HEK293 (cell line): ENCODE results near the gene SLC15A4.

ENCODE experiments used
- CTCF ChIA-PET: fragments of 350-600 bp; formaldehyde crosslinking; extraction: SDS; loops from one replicate; lab custom pipeline; 2021; ENCODE audit warnings: antibody characterized with exemption; lab: Yijun Ruan, JAX
- POLR2A ChIA-PET: fragments of 300-600 bp; formaldehyde crosslinking; extraction: SDS; loops from one replicate; lab custom pipeline; 2020; ENCODE audit warnings: antibody characterized with exemption, inconsistent platforms; lab: Yijun Ruan, JAX
- H3K27ac ChIP-seq: fragments of 200-500 bp; sonication (Bioruptor generic); 2 replicates; pipeline ENCODE4 v1.5.1; 2014; ENCODE audit warnings: low read depth, low read length, control low read depth, inconsistent platforms; ENCODE audit errors: extremely low read depth
- H3K36me3 ChIP-seq, 2 experiments: fragments of 200-500 bp in 1 of 2; sonication (Bioruptor generic) in 1 of 2; 1 replicate in 1 of 2; 2 replicates in 1 of 2; pipeline ENCODE4 v1.5.1; 2014 to 2017; ENCODE audit warnings: inconsistent platforms in 2 of 2, low read length in 2 of 2; ENCODE audit not compliant: control insufficient read depth in 2 of 2, insufficient read depth in 1 of 2
- H3K4me1 ChIP-seq: fragments of 200-500 bp; sonication (Bioruptor generic); 2 replicates; pipeline ENCODE4 v1.5.1; 2014; ENCODE audit warnings: mild to moderate bottlenecking, low read length, inconsistent platforms; ENCODE audit not compliant: control insufficient read depth, insufficient read depth
- H3K4me3 ChIP-seq: 2 replicates; pipeline ENCODE4 v1.5.1; 2011; ENCODE audit warnings: low read depth, mild to moderate bottlenecking, control low read depth, low read length, moderate library complexity
- H3K9me3 ChIP-seq: fragments of 200-500 bp; sonication (Bioruptor generic); 2 replicates; pipeline ENCODE4 v1.5.1; 2014; ENCODE audit warnings: low read depth, low read length, inconsistent platforms; ENCODE audit not compliant: control insufficient read depth, insufficient read depth
- ATF2 ChIP-seq: fragments of 450-650 bp; formaldehyde crosslinking; IDR thresholded peaks from 2 replicates; pipeline ENCODE4 v1.5.1; 2016; ENCODE audit warnings: missing biosample characterization, missing genetic modification characterization, low read depth
- FEZF1 ChIP-seq: fragments of 450-650 bp; formaldehyde crosslinking; IDR thresholded peaks from 2 replicates; pipeline ENCODE4 v1.5.1; 2016; ENCODE audit warnings: missing biosample characterization, missing genetic modification characterization
- GLIS1 ChIP-seq: fragments of 450-650 bp; formaldehyde crosslinking; IDR thresholded peaks from 2 replicates; pipeline ENCODE4 v1.5.1; 2016; ENCODE audit warnings: missing biosample characterization, missing genetic modification characterization
- HOXD13 ChIP-seq: sonication (generic); formaldehyde crosslinking; IDR thresholded peaks from 2 replicates; pipeline ENCODE4 v1.8.0; 2022; ENCODE audit warnings: missing genetic modification reagents, borderline replicate concordance
- IKZF3 ChIP-seq: fragments of 450-650 bp; IDR thresholded peaks from 2 replicates; pipeline ENCODE4 v1.5.0; 2018; ENCODE audit warnings: missing biosample characterization, mild to moderate bottlenecking, missing genetic modification characterization, moderate library complexity
- KLF7 ChIP-seq: fragments of 450-650 bp; formaldehyde crosslinking; IDR thresholded peaks from 2 replicates; pipeline ENCODE4 v1.5.1; 2016; ENCODE audit warnings: missing biosample characterization, missing genetic modification characterization, borderline replicate concordance
- KLF8 ChIP-seq: fragments of 450-650 bp; formaldehyde crosslinking; IDR thresholded peaks from 2 replicates; pipeline ENCODE4 v1.5.1; 2016; ENCODE audit warnings: missing biosample characterization, missing genetic modification characterization
- OVOL3 ChIP-seq: fragments of 450-650 bp; formaldehyde crosslinking; IDR thresholded peaks from 2 replicates; pipeline ENCODE4 v1.5.1; 2016; ENCODE audit warnings: missing biosample characterization, missing genetic modification characterization
- PRDM1 ChIP-seq: fragments of 450-650 bp; formaldehyde crosslinking; IDR thresholded peaks from 2 replicates; pipeline ENCODE4; 2016; ENCODE audit warnings: missing biosample characterization, missing genetic modification characterization
- PRDM6 ChIP-seq: fragments of 450-650 bp; formaldehyde crosslinking; IDR thresholded peaks from 2 replicates; pipeline ENCODE4 v1.5.1; 2017; ENCODE audit warnings: missing biosample characterization, missing genetic modification characterization
- ZBTB10 ChIP-seq: fragments of 450-650 bp; formaldehyde crosslinking; IDR thresholded peaks from 2 replicates; pipeline ENCODE4 v1.5.1; 2016; ENCODE audit warnings: missing biosample characterization, missing genetic modification characterization
- ZBTB17 ChIP-seq: fragments of 450-650 bp; formaldehyde crosslinking; IDR thresholded peaks from 2 replicates; pipeline ENCODE4 v1.5.1; 2016; ENCODE audit warnings: missing biosample characterization, missing genetic modification characterization
- ZEB2 ChIP-seq: fragments of 450-650 bp; formaldehyde crosslinking; IDR thresholded peaks from 2 replicates; pipeline ENCODE4 v1.5.1; 2016; ENCODE audit warnings: missing biosample characterization, missing genetic modification characterization
- ZFP3 ChIP-seq: fragments of 450-650 bp; formaldehyde crosslinking; IDR thresholded peaks from 2 replicates; pipeline ENCODE4 v1.5.1; 2016; ENCODE audit warnings: low read depth, missing biosample characterization, missing genetic modification characterization
- ZNF132 ChIP-seq: fragments of 450-650 bp; formaldehyde crosslinking; IDR thresholded peaks from 2 replicates; pipeline ENCODE4 v1.5.1; 2017; ENCODE audit warnings: missing biosample characterization, missing genetic modification characterization, borderline replicate concordance
- ZNF169 ChIP-seq: fragments of 450-650 bp; formaldehyde crosslinking; IDR thresholded peaks from 2 replicates; pipeline ENCODE4 v1.5.1; 2016; ENCODE audit warnings: missing biosample characterization, missing genetic modification characterization
- ZNF19 ChIP-seq: fragments of 450-650 bp; formaldehyde crosslinking; IDR thresholded peaks from 2 replicates; pipeline ENCODE4; 2016; ENCODE audit warnings: missing biosample characterization, missing genetic modification characterization, low read depth
- ZNF350 ChIP-seq: fragments of 450-650 bp; formaldehyde crosslinking; IDR thresholded peaks from 2 replicates; pipeline ENCODE4 v1.5.0; 2017; ENCODE audit warnings: missing biosample characterization, mild to moderate bottlenecking, missing genetic modification characterization
- ZNF404 ChIP-seq: fragments of 450-650 bp; formaldehyde crosslinking; IDR thresholded peaks from 2 replicates; pipeline ENCODE4 v1.5.1; 2017; ENCODE audit warnings: missing biosample characterization, missing genetic modification characterization
- ZNF416 ChIP-seq: fragments of 450-650 bp; formaldehyde crosslinking; IDR thresholded peaks from 2 replicates; pipeline ENCODE4 v1.5.1; 2016; ENCODE audit warnings: missing biosample characterization, missing genetic modification characterization
- ZNF423 ChIP-seq: fragments of 450-650 bp; formaldehyde crosslinking; IDR thresholded peaks from 2 replicates; pipeline ENCODE4 v1.5.1; 2016; ENCODE audit warnings: missing biosample characterization, missing genetic modification characterization
- ZNF433 ChIP-seq: fragments of 450-650 bp; formaldehyde crosslinking; IDR thresholded peaks from 2 replicates; pipeline ENCODE4 v1.5.1; 2016; ENCODE audit warnings: missing biosample characterization, missing genetic modification characterization, low read depth
- ZNF626 ChIP-seq: fragments of 450-650 bp; sonication (Bioruptor Pico); formaldehyde crosslinking; IDR thresholded peaks from 2 replicates; pipeline ENCODE4 v1.5.1; 2018; ENCODE audit warnings: missing biosample characterization, missing genetic modification characterization, inconsistent platforms
- ZNF629 ChIP-seq: fragments of 450-650 bp; formaldehyde crosslinking; IDR thresholded peaks from 2 replicates; pipeline ENCODE4 v1.5.1; 2017; ENCODE audit warnings: missing biosample characterization, missing genetic modification characterization
- ZNF692 ChIP-seq: fragments of 450-650 bp; formaldehyde crosslinking; IDR thresholded peaks from 2 replicates; pipeline ENCODE4 v1.5.1; 2016; ENCODE audit warnings: missing biosample characterization, missing genetic modification characterization
- ZNF704 ChIP-seq: fragments of 450-650 bp; formaldehyde crosslinking; IDR thresholded peaks from 2 replicates; pipeline ENCODE4 v1.5.1; 2016; ENCODE audit warnings: missing biosample characterization, missing genetic modification characterization

Gene SLC15A4

GRCh38 chr12:128817111-128818015 lies 6.4 kb downstream of the SLC15A4 start:
- H3K36me3 ChIP-seq: peaks cover 0 to 45% of the 10 kb centered on the region in 2 experiments; a peak in 2 of 3 replicates
- TF ChIP-seq ZNF704 (tag by site-specific recombination) (no peak), HOXD13 (CRISPR knock-in tag) (no peak), ZFP3 (tag by site-specific recombination) (no peak), PRDM6 (tag by site-specific recombination) (peak; percentile 38; the same call in 1 of the 2 replicates), ZNF629 (peak; percentile 88), KLF8 (0 out of 2 replicates have a peak, but pooled peaks have one; percentile 15), ZBTB10 (tag by site-specific recombination) (no peak), ZNF433 (tag by site-specific recombination) (no peak), IKZF3 (no peak), FEZF1 (tag by site-specific recombination) (peak; percentile 28), ZNF19 (tag by site-specific recombination) (no peak), ZNF692 (no peak), GLIS1 (peak; percentile 24; the same call in 1 of the 2 replicates), ZEB2 (no peak), ZBTB17 (peak; percentile 53), ZNF132 (tag by site-specific recombination) (no peak), ZNF169 (tag by site-specific recombination) (no peak), ZNF416 (tag by site-specific recombination) (no peak), ZNF404 (tag by site-specific recombination) (no peak), KLF7 (no peak), ATF2 (tag by site-specific recombination) (peak; percentile 92), ZNF626 (tag by site-specific recombination) (no peak), ZNF423 (no peak), PRDM1 (no peak), OVOL3 (tag by site-specific recombination) (no peak), ZNF350 (no peak)

More at GRCh38 chr12:128817111-128818015, 6.4 kb downstream of the SLC15A4 start:
- ChIA-PET POLR2A (no interaction called here), CTCF (interaction anchor here (0.7 kb wide), 1 partner anchor 119 kb away, joined by 3 read pairs; no protein-coding TSS in a partner anchor)
- Histone ChIP-seq H3K4me3 (no peak overlapping the region), H3K27ac (no peak overlapping the region), H3K4me1 (peaks cover 13% of the 10 kb centered on the region), H3K9me3 (no peaks in the 10 kb centered on the region)
